Smooth muscle cell (in vitro differentiated cells): ENCODE measurements around the gene TEKT3. TPM values are rescaled to one million over a fixed set of nuclear protein-coding genes. Genes with fewer than 3 reads are reported as not detected.

Experiments used
- DNase-seq: peaks from one replicate; lab custom pipeline; 2025; ENCODE audit not compliant: unreplicated experiment; lab: John Stamatoyannopoulos, UW
- H2AFZ ChIP-seq: fragments of 200-600 bp; sonication (generic); 2 replicates; pipeline ENCODE4 v1.6.0; 2016; ENCODE audit warnings: antibody characterized with exemption, low read depth, mild to moderate bottlenecking
- H3F3A ChIP-seq: fragments of 200-600 bp; sonication (generic); 2 replicates; pipeline ENCODE4 v1.6.0; 2017; ENCODE audit warnings: antibody characterized with exemption, low read depth
- H3K27ac ChIP-seq: fragments of 200-600 bp; sonication (generic); 2 replicates; pipeline ENCODE4 v1.5.1; 2016; ENCODE audit warnings: low read depth, mild to moderate bottlenecking
- H3K27me3 ChIP-seq: fragments of 200-600 bp; sonication (generic); 2 replicates; pipeline ENCODE4 v1.6.1; 2016; ENCODE audit warnings: low read depth, mild to moderate bottlenecking
- H3K36me3 ChIP-seq: fragments of 200-600 bp; sonication (generic); 2 replicates; pipeline ENCODE4 v1.5.1; 2016; ENCODE audit warnings: low read depth
- H3K4me1 ChIP-seq: fragments of 200-600 bp; sonication (generic); 2 replicates; pipeline ENCODE4 v1.5.1; 2016; ENCODE audit warnings: low read depth
- H3K4me2 ChIP-seq: fragments of 200-600 bp; sonication (generic); 2 replicates; pipeline ENCODE4 v1.6.0; 2016; ENCODE audit warnings: mild to moderate bottlenecking
- H3K4me3 ChIP-seq: fragments of 200-600 bp; sonication (generic); 2 replicates; pipeline ENCODE4 v1.5.1; 2016; ENCODE audit warnings: mild to moderate bottlenecking
- H3K79me2 ChIP-seq: fragments of 200-600 bp; sonication (generic); 2 replicates; pipeline ENCODE4 v1.6.0; 2016; ENCODE audit warnings: low read depth, mild to moderate bottlenecking
- H3K9ac ChIP-seq: fragments of 200-600 bp; sonication (generic); 2 replicates; pipeline ENCODE4 v1.6.0; 2016; ENCODE audit warnings: low read depth
- H3K9me3 ChIP-seq: fragments of 200-600 bp; sonication (generic); replicated peaks from 2 replicates; pipeline ENCODE4 v1.5.1; 2016; ENCODE audit warnings: low read depth
- H4K20me1 ChIP-seq: fragments of 200-600 bp; sonication (generic); 2 replicates; pipeline ENCODE4 v1.6.0; 2016; ENCODE audit warnings: low read depth
- WGBS: methylation state at CpG from one replicate; pipeline ENCODE4 v1.1.7; 2016; ENCODE audit warnings: low lambda C conversion rate; 5-methylcytosine and 5-hydroxymethylcytosine counted together
- polyA plus RNA-seq: library from polyadenylated mRNA; unstranded; fragments of >200 nt; fragmentation: Nextera tagmentation; extraction: Ambion mirVana; gene quantifications from 2 replicates; pipeline ENCODE4 v1.2.1, GENCODE V29; 2016
- small RNA-seq: library from RNA; depleted of rRNA; stranded (forward); fragments of <200 nt; gene quantifications from one replicate; pipeline ENCODE3, GENCODE V24; 2014
- total RNA-seq: library from RNA; depleted of rRNA; stranded (reverse); fragments of >200 nt; gene quantifications from 2 replicates; pipeline ENCODE4 v1.2.3, GENCODE V29; 2014
- TF ChIP-seq, protein P1 (sequence below): fragments of 200-600 bp; sonication (generic); IDR thresholded peaks from 2 replicates; pipeline ENCODE4 v1.5.1; 2017; ENCODE audit warnings: borderline replicate concordance, mild to moderate bottlenecking, antibody characterized with exemption; ENCODE audit not compliant: insufficient read depth, poor library complexity, severe bottlenecking

The TEKT3 gene
- total and polyA plus RNA-seq, 2 experiments from 2014 or later = 0.09 to 1.00 TPM

DNA sequence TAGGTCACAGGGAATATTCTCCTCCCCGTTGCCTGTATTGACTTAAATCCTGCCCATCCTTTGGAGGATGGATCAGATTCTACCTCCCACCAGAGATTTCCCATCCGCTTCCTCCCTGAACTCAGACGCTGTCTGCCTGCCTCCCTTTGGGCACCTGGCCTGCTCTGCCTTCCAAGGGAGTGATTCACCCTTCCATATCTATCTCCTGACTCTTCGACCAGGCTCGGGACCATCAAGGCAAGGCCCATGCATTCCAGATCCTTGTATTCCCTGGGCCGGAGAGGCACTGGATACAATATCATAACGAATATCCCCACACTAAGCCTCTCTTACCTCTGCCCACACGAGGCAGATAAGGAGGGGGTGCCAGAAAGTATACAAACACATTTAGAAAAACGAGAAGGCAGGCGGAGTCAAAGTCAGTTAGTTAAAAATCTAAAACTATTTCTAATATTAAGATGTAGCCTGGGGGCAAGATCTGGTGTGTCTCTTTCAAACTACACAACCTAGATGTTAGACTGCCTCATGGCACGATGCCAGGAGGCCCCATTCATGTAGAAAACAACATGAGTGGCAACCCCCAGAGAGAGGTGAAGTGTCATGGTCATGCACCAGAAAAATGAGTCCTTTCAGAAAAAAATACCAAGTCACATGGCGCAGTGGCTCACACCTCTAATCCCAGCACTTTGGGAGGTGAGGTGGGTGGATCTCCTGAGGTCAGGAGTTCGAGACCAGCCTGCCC, 85.5 kb downstream of the TEKT3 start:
- H3K27me3 ChIP-seq = no peaks in the 10 kb centered on the region
- H3K9ac ChIP-seq = no peak overlapping the region
- H3K79me2 ChIP-seq = peaks cover 55% of the 10 kb centered on the region
- H4K20me1 ChIP-seq = peaks cover 5% of the 10 kb centered on the region
- H3K27ac ChIP-seq = peak overlapping the region; percentile 13
- no peaks in the 10 kb centered on the region for H3K4me1 ChIP-seq
- TF ChIP-seq, protein P1, sequence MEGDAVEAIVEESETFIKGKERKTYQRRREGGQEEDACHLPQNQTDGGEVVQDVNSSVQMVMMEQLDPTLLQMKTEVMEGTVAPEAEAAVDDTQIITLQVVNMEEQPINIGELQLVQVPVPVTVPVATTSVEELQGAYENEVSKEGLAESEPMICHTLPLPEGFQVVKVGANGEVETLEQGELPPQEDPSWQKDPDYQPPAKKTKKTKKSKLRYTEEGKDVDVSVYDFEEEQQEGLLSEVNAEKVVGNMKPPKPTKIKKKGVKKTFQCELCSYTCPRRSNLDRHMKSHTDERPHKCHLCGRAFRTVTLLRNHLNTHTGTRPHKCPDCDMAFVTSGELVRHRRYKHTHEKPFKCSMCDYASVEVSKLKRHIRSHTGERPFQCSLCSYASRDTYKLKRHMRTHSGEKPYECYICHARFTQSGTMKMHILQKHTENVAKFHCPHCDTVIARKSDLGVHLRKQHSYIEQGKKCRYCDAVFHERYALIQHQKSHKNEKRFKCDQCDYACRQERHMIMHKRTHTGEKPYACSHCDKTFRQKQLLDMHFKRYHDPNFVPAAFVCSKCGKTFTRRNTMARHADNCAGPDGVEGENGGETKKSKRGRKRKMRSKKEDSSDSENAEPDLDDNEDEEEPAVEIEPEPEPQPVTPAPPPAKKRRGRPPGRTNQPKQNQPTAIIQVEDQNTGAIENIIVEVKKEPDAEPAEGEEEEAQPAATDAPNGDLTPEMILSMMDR = no peak
- no peak overlapping the region for H3K4me2 ChIP-seq
- no peaks in the 10 kb centered on the region for H3K36me3 ChIP-seq
- no peak overlapping the region for H3K4me3 ChIP-seq
- peaks cover 4% of the 10 kb centered on the region for H3F3A ChIP-seq
- no peaks in the 10 kb centered on the region for H3K9me3 ChIP-seq
- DNase-seq = no peak
- H2AFZ ChIP-seq = no peak overlapping the region
- 71% methylated on average over 13 of the region's 13 CpGs for WGBS

Small RNA genes lying within 50 kb of the gene (small RNA-seq; reads per million reads assigned to genes)
- not detected for gene RNU6-799P

Other genes starting within 250 kb of the TEKT3 start
- gene PMP22, start 76.3 kb downstream of the TEKT3 start, total RNA-seq = 39.6 and 51.5 TPM in 2 replicates
- 59.9 and 69.5 TPM in 2 replicates for gene PMP22, start 76.3 kb downstream of the TEKT3 start, polyA plus RNA-seq
- 0.45 and 1.4 TPM in 2 replicates for gene CDRT4, start 126.0 kb upstream of the TEKT3 start, total RNA-seq
- 4.2 and 4.3 TPM in 2 replicates for gene CDRT4, start 126.0 kb upstream of the TEKT3 start, polyA plus RNA-seq
- gene TVP23C, start 221.9 kb upstream of the TEKT3 start, total RNA-seq = 34.1 and 52.5 TPM in 2 replicates
- 10.0 and 11.6 TPM in 2 replicates for gene TVP23C, start 221.9 kb upstream of the TEKT3 start, polyA plus RNA-seq